ENCODE measurements around the gene UBALD1. TPM values are rescaled to one million over a fixed set of nuclear protein-coding genes. Genes with fewer than 3 reads are reported as not detected.

Gene UBALD1
- total and polyA plus RNA-seq, 9 donors, result 0.43 to 39.5 (median 21.4) TPM

DNA sequence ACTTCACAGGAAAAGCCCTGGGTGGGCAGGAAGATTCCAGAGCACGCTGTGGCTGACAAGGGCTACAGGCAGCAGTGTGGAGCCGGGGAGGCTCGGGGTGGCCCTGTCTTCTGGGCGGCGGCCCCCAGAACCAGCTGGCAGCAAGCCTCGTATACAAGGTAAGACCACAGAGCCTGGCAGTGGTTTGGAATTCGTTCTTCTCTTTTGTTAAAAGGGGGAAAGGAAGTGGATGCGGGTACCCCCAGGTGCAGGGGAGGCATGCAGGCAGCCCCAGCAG is 6.0 kb downstream of the UBALD1 start:
- H3K27me3 ChIP-seq, result no peaks in the 10 kb centered on the region
- WGBS, 3 donors, result 76 to 86% (median 82%) methylated on average over 8 of the region's 8 CpGs

GRCh38 chr16:4607841-4608703 is 6.6 kb downstream of the UBALD1 start:
- DNase-seq, result no peak
- Histone ChIP-seq H3K27me3 (no peaks in the 10 kb centered on the region), H3K27ac (no peak overlapping the region), H3K36me3 (no peaks in the 10 kb centered on the region), H3K4me1 (ENCODE audit: insufficient read depth) (peaks cover 4% of the 10 kb centered on the region), H3K4me3 (no peak overlapping the region), H3K9me3 (no peaks in the 10 kb centered on the region)
- TF ChIP-seq CTCF (IDR thresholded peaks at IDR 0.05) (no peak), EP300 (IDR thresholded peaks at IDR 0.05) (no peak), POLR2A (IDR thresholded peaks at IDR 0.05) (no peak)
- WGBS, 3 donors, result 78 to 87% (median 81%) methylated on average over 20 to 22 of the region's 22 CpGs
- intact Hi-C loops (cut with DNase I), result no loop called here

More for the DNA sequence above, 6.0 kb downstream of the UBALD1 start:
- H3K9me3 ChIP-seq, result no peaks in the 10 kb centered on the region
- TF ChIP-seq POLR2A (IDR thresholded peaks at IDR 0.05), result no peak
- TF ChIP-seq CTCF (IDR thresholded peaks at IDR 0.05), result no peak
- no peak for TF ChIP-seq EP300 (IDR thresholded peaks at IDR 0.05)
- DNase-seq, result no peak
- intact Hi-C loops (cut with DNase I), result no loop called here
- no peak overlapping the region for H3K4me3 ChIP-seq
- H3K27ac ChIP-seq, result no peak overlapping the region
- no peaks in the 10 kb centered on the region for H3K36me3 ChIP-seq
- H3K4me1 ChIP-seq (ENCODE audit: insufficient read depth), result peaks cover 9% of the 10 kb centered on the region

GRCh38 chr16:4606354-4606753 is 8.3 kb downstream of the UBALD1 start:
- Histone ChIP-seq H3K9me3 (no peaks in the 10 kb centered on the region), H3K4me3 (no peak overlapping the region), H3K36me3 (no peaks in the 10 kb centered on the region), H3K4me1 (ENCODE audit: insufficient read depth) (peaks cover 5% of the 10 kb centered on the region), H3K27me3 (no peaks in the 10 kb centered on the region), H3K27ac (no peak overlapping the region)
- DNase-seq, result no peak
- intact Hi-C loops (cut with DNase I), result no loop called here
- 77 to 81% (median 79%) methylated on average over 9 of the region's 9 CpGs for WGBS, 3 donors
- TF ChIP-seq EP300 (IDR thresholded peaks at IDR 0.05) (no peak), POLR2A (IDR thresholded peaks at IDR 0.05) (no peak), CTCF (IDR thresholded peaks at IDR 0.05) (no peak)

- DNase-seq, result no peak
- WGBS, 3 donors, result 51 to 65% (median 62%) methylated on average over 15 of the region's 15 CpGs
- Histone ChIP-seq H3K9me3 (no peaks in the 10 kb centered on the region), H3K27me3 (no peaks in the 10 kb centered on the region), H3K4me3 (no peak overlapping the region), H3K4me1 (ENCODE audit: insufficient read depth) (peaks cover 5% of the 10 kb centered on the region), H3K36me3 (no peaks in the 10 kb centered on the region), H3K27ac (no peak overlapping the region)
- no peak for TF ChIP-seq CTCF (IDR thresholded peaks at IDR 0.05)
- no peak for TF ChIP-seq EP300 (IDR thresholded peaks at IDR 0.05)
- no peak for TF ChIP-seq POLR2A (IDR thresholded peaks at IDR 0.05)
- intact Hi-C loops (cut with DNase I), result no loop called here
These were observed 10.3 kb downstream of the UBALD1 start for GRCh38 chr16:4604401-4604800.
